Glutamatergic neuron (in vitro differentiated cells): ENCODE measurements around the gene ERICH6B. TPM values are rescaled to one million over a fixed set of nuclear protein-coding genes. Genes with fewer than 3 reads are reported as not detected.

Source experiments
- DNase-seq: peaks from one replicate; pipeline ENCODE4 v3.0.0; 2022
- H3K27ac Mint-ChIP-seq: one replicate; pipeline ENCODE4 v1.8.0; 2020; ENCODE audit warnings: mild to moderate bottlenecking, mixed read lengths, inconsistent platforms; ENCODE audit not compliant: unreplicated experiment
- H3K27me3 Mint-ChIP-seq: one replicate; pipeline ENCODE4 v1.8.0; 2020; ENCODE audit warnings: mild to moderate bottlenecking, moderate library complexity, mixed read lengths, inconsistent platforms; ENCODE audit not compliant: unreplicated experiment
- H3K36me3 Mint-ChIP-seq: one replicate; pipeline ENCODE4 v1.8.0; 2020; ENCODE audit warnings: mild to moderate bottlenecking, mixed read lengths, inconsistent platforms; ENCODE audit not compliant: unreplicated experiment
- H3K4me1 Mint-ChIP-seq: one replicate; pipeline ENCODE4 v1.8.0; 2020; ENCODE audit warnings: mild to moderate bottlenecking, low read depth, mixed read lengths, inconsistent platforms; ENCODE audit not compliant: unreplicated experiment
- H3K4me3 Mint-ChIP-seq: one replicate; pipeline ENCODE4 v1.8.0; 2020; ENCODE audit warnings: mild to moderate bottlenecking, mixed read lengths, inconsistent platforms; ENCODE audit not compliant: unreplicated experiment
- H3K9me3 Mint-ChIP-seq: one replicate; pipeline ENCODE4 v1.8.0; 2020; ENCODE audit warnings: mild to moderate bottlenecking, moderate library complexity, mixed read lengths, inconsistent platforms; ENCODE audit not compliant: unreplicated experiment
- total RNA-seq: library from RNA; stranded (reverse); fragmentation: NEBNext Ultra II Directional; extraction: Animal tissue kit (Norgen Biotek cat#: 25700); gene quantifications from one replicate; pipeline ENCODE4 v1.2.1, GENCODE V29; 2021; ENCODE audit not compliant: unreplicated experiment
- TF ChIP-seq, protein P1 (sequence below): fragments of 200-600 bp; sonication (generic); IDR thresholded peaks from one replicate; pipeline ENCODE4 v1.5.0; 2021; ENCODE audit not compliant: partially characterized antibody, unreplicated experiment

The ERICH6B gene
- total RNA-seq, 1 donor from 2014 or later, result not detected

DNA sequence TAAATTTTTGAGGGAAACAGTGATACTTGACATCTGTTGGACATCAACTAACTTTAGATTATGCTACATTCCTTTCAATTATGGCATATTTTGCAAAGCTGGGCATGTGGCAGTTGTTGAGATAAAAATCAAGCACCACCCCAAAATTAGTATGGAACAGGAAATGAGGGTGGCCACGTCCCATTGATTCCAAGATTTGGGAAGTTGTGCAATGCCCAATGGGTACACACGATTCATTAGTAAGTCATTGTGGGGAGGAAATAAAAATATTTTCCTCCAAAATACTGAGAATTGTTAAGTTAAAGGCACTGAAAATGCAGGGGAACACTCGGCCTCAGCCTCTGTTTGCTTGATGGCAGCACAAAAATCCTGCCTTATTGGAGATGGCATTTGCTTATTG, 7.6 kb downstream of the ERICH6B start:
- H3K9me3 Mint-ChIP-seq, result peaks cover 1% of the 10 kb centered on the region
- TF ChIP-seq, protein P1, sequence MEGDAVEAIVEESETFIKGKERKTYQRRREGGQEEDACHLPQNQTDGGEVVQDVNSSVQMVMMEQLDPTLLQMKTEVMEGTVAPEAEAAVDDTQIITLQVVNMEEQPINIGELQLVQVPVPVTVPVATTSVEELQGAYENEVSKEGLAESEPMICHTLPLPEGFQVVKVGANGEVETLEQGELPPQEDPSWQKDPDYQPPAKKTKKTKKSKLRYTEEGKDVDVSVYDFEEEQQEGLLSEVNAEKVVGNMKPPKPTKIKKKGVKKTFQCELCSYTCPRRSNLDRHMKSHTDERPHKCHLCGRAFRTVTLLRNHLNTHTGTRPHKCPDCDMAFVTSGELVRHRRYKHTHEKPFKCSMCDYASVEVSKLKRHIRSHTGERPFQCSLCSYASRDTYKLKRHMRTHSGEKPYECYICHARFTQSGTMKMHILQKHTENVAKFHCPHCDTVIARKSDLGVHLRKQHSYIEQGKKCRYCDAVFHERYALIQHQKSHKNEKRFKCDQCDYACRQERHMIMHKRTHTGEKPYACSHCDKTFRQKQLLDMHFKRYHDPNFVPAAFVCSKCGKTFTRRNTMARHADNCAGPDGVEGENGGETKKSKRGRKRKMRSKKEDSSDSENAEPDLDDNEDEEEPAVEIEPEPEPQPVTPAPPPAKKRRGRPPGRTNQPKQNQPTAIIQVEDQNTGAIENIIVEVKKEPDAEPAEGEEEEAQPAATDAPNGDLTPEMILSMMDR, result no peak
- no peak overlapping the region for H3K27ac Mint-ChIP-seq
- H3K4me3 Mint-ChIP-seq, result no peak overlapping the region
- H3K36me3 Mint-ChIP-seq, result peaks cover 3% of the 10 kb centered on the region
- H3K4me1 Mint-ChIP-seq, result no peaks in the 10 kb centered on the region
- no peak for DNase-seq
- peaks cover 1% of the 10 kb centered on the region for H3K27me3 Mint-ChIP-seq

DNA sequence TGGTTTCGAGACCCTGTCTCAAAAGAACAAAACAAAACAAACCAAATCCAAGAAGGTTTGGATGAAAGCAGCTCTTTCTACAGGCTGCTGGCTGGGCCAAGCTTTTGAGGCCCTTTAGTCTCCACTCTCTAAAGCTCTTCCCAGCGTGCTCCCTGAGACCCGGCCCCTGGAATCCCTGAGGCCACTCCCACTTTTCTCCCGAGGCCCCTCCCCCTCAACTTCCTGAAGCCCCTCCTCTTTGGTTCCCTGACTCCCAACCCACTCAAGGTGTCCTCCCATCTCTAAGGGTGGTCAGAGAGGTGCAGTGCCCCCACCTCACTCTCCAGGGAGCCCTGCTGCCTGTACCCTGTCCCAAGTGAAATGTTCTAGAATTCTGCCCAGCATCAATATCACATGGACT, 10.6 kb downstream of the ERICH6B start:
- peaks cover 8% of the 10 kb centered on the region for H3K36me3 Mint-ChIP-seq
- H3K9me3 Mint-ChIP-seq, result peaks cover 1% of the 10 kb centered on the region
- TF ChIP-seq, protein P1, result no peak
- H3K27ac Mint-ChIP-seq, result no peak overlapping the region
- no peak overlapping the region for H3K4me3 Mint-ChIP-seq
- DNase-seq, result no peak
- peaks cover 1% of the 10 kb centered on the region for H3K27me3 Mint-ChIP-seq
- no peaks in the 10 kb centered on the region for H3K4me1 Mint-ChIP-seq

DNA sequence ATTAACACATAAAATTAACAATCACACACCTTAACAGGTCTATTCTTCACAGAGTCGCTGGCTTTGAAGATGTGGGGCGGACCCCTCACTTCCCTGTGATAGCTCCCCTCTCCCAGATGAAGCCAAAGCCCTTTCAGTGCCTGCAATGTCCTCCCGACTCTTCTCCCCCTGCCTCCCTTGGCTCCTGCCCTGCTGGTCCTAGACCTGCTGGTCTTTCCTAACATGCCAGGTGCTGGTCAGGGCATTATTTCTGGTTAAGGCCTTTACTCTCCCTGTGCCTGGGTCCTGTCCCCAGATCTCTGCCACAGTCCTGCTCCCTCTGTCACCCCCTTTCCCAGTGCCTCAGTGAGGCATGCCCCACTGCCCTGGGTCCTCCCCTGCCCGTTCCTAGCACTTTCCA, 12.2 kb downstream of the ERICH6B start:
- TF ChIP-seq, protein P1, result no peak
- Mint-ChIP-seq H3K36me3 (peaks cover 8% of the 10 kb centered on the region), H3K27me3 (peaks cover 1% of the 10 kb centered on the region), H3K27ac (no peak overlapping the region), H3K9me3 (no peaks in the 10 kb centered on the region), H3K4me3 (no peak overlapping the region), H3K4me1 (peaks cover 2% of the 10 kb centered on the region)
- no peak for DNase-seq

DNA sequence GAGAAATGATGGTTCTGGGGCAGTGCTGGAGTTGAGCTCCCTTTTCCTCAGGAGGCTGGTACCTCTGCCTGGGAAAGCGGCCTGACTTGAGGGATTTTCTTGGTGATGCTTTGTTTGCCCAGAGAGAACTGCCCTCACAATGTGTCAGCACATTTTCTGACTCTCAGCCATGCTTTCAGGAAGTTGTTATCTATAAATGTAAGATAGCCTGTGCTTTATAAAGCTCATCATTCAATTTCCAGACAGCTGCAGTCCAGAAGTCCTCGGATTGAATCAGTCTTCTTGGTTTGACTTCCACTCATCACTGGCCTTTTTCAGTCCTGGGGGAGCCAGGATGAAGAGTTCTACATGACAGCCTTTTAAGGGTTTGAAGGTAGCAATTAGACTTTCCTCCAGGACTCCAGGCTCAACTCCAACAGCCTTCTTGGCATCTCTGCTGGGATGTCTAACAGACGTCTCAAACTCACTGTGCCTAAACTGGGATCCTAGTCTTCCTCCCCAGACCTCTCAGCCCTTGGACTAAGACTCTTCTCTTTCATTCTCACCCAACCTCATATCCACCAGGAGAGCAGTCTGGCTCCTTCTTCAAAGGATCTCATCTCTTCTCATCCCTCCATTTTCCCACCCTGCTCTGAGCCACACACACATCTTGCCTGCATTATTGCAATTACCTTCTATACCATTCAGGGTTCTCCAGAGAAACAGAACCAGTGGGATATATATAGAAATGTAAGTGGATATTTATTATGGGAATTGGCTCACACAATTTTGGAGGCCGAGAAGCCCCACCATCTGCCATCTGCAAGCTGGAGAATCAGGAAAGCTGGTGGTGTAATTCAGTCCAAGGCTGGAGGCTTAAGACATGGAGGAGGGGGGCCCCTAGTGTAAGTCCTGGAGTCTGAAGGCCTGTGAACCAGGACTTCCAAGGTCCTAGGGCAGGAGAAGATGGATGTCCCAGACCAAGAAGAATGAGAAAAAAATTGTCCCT, 13.1 kb downstream of the ERICH6B start:
- H3K4me3 Mint-ChIP-seq, result no peak overlapping the region
- peaks cover 2% of the 10 kb centered on the region for H3K4me1 Mint-ChIP-seq
- H3K27ac Mint-ChIP-seq, result no peak overlapping the region
- H3K36me3 Mint-ChIP-seq, result peaks cover 8% of the 10 kb centered on the region
- DNase-seq, result no peak
- TF ChIP-seq, protein P1, result no peak
- no peaks in the 10 kb centered on the region for H3K9me3 Mint-ChIP-seq
- peaks cover 1% of the 10 kb centered on the region for H3K27me3 Mint-ChIP-seq

DNA sequence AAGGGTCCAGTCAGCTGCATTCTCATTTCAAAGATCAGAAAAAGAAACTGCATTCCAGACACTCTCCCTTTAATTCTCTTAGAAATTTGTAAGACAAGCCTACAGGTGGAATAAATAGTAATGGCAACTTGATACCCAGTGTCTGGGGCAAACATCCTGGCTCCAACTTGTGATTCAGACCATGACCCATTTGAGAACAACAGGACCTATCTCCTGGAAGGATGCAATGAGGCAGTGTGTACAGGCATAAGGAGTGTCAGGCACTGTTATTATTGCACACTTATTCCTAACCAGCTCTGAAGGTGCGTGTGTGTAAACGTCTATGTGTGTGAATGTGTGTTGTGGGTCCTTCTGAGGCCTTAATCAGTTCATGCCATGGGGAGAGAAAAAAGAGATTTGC, 13.9 kb downstream of the ERICH6B start:
- Mint-ChIP-seq H3K27me3 (peaks cover under 1% of the 10 kb centered on the region), H3K4me3 (no peak overlapping the region), H3K4me1 (peaks cover 2% of the 10 kb centered on the region), H3K27ac (no peak overlapping the region), H3K36me3 (peaks cover 10% of the 10 kb centered on the region), H3K9me3 (no peaks in the 10 kb centered on the region)
- TF ChIP-seq, protein P1, result no peak
- DNase-seq, result no peak
